ENCODE results near the gene ATG3. TPM values are rescaled to one million over a fixed set of nuclear protein-coding genes. Genes with fewer than 3 reads are reported as not detected.
"Not testable (repeated sequence)": the region's sequence is repeated elsewhere in the genome, so short reads cannot be mapped to it uniquely, and the experiment has no call there.

ATG3 gene
- polyA plus RNA-seq, 1 donor (not counting 4 experiments of a cell fraction or from before 2014, with no cell fraction given) = 61.3 TPM

- H3K9me3 ChIP-seq (ENCODE audit: control insufficient read depth, low read depth, low read length) = no peaks in the 10 kb centered on the region
- no peak overlapping the region for H2AFZ ChIP-seq (ENCODE audit: control insufficient read depth, low read length)
- no peaks in the 10 kb centered on the region for H3K27me3 ChIP-seq (ENCODE audit: control insufficient read depth, extremely low read depth, insufficient read depth, low read length)
- no peak overlapping the region for H3K4me3 ChIP-seq (ENCODE audit: control insufficient read depth in 2 of 3, extremely low read depth in 1 of 3, insufficient read depth in 2 of 3, low read depth in 1 of 3, low read length in 3 of 3)
- dilution Hi-C loops (cut with MboI; ENCODE audit: extremely low pct_ligation_motif_present, low sequenced_read_pairs) = no loop called here
- H3K4me1 ChIP-seq (ENCODE audit: control insufficient read depth, extremely low read depth, insufficient read depth, low read length) = no peaks in the 10 kb centered on the region
- TF ChIP-seq EZH2 (IDR thresholded peaks at IDR 0.05; ENCODE audit: low read length) (no peak), CTCF (optimal IDR thresholded peaks at IDR 0.05 in 1 of 3, IDR thresholded peaks at IDR 0.05 in 1 of 3, conservative IDR thresholded peaks at IDR 0.05 in 1 of 3; ENCODE audit: extremely low read depth in 1 of 3, insufficient read depth in 2 of 3, low read length in 3 of 3) (no peak)
- peaks cover 5% of the 10 kb centered on the region in 2 experiments for H3K36me3 ChIP-seq (ENCODE audit: control insufficient read depth in 2 of 2, extremely low read depth in 1 of 2, insufficient read depth in 2 of 2, low read length in 2 of 2)
- no peak overlapping the region for H3K4me2 ChIP-seq (ENCODE audit: control insufficient read depth, extremely low read depth, insufficient read depth, low read depth, low read length)
- no peak for DNase-seq (ENCODE audit: low read depth, low spot score)
- H3K9ac ChIP-seq (ENCODE audit: control insufficient read depth, extremely low read depth, insufficient read depth, low read length) = no peak overlapping the region
- H3K27ac ChIP-seq (ENCODE audit: control insufficient read depth, insufficient read depth, low read length) = no peak overlapping the region
- H4K20me1 ChIP-seq (ENCODE audit: control insufficient read depth, extremely low read depth, insufficient read depth, low read length) = no peaks in the 10 kb centered on the region
- FAIRE-seq = no peak
- H3K9me1 ChIP-seq (ENCODE audit: control insufficient read depth, extremely low read depth, insufficient read depth, low read length) = no peaks in the 10 kb centered on the region
- no peaks in the 10 kb centered on the region for H3K79me2 ChIP-seq (ENCODE audit: control insufficient read depth, insufficient read depth, low read length)
Measured at GRCh38 chr3:112530573-112530972, 31.2 kb downstream of the ATG3 start.

GRCh38 chr3:112524127-112524526 is 37.6 kb downstream of the ATG3 start:
- H3K9ac ChIP-seq (ENCODE audit: control insufficient read depth, extremely low read depth, insufficient read depth, low read length); H2AFZ ChIP-seq (ENCODE audit: control insufficient read depth, low read length); H3K36me3 ChIP-seq (ENCODE audit: control insufficient read depth in 2 of 2, extremely low read depth in 1 of 2, insufficient read depth in 2 of 2, low read length in 2 of 2); H3K4me3 ChIP-seq (ENCODE audit: control insufficient read depth in 2 of 3, extremely low read depth in 1 of 3, insufficient read depth in 2 of 3, low read depth in 1 of 3, low read length in 3 of 3); H3K9me1 ChIP-seq (ENCODE audit: control insufficient read depth, extremely low read depth, insufficient read depth, low read length); H3K4me1 ChIP-seq (ENCODE audit: control insufficient read depth, extremely low read depth, insufficient read depth, low read length); H3K27ac ChIP-seq (ENCODE audit: control insufficient read depth, insufficient read depth, low read length); FAIRE-seq; H3K79me2 ChIP-seq (ENCODE audit: control insufficient read depth, insufficient read depth, low read length); H4K20me1 ChIP-seq (ENCODE audit: control insufficient read depth, extremely low read depth, insufficient read depth, low read length); H3K4me2 ChIP-seq (ENCODE audit: control insufficient read depth, extremely low read depth, insufficient read depth, low read depth, low read length); DNase-seq (ENCODE audit: low read depth, low spot score); H3K27me3 ChIP-seq (ENCODE audit: control insufficient read depth, extremely low read depth, insufficient read depth, low read length); H3K9me3 ChIP-seq (ENCODE audit: control insufficient read depth, low read depth, low read length): not testable (repeated sequence)
- dilution Hi-C loops (cut with MboI; ENCODE audit: extremely low pct_ligation_motif_present, low sequenced_read_pairs) = loop anchor here (25.0 kb wide), 1 partner anchor 187 kb away; the partner anchor contains the start of gene CD200

GRCh38 chr3:112519424-112520001 is 42.2 kb downstream of the ATG3 start:
- H3K9me3 ChIP-seq (ENCODE audit: control insufficient read depth, low read depth, low read length) = no peaks in the 10 kb centered on the region
- H4K20me1 ChIP-seq (ENCODE audit: control insufficient read depth, extremely low read depth, insufficient read depth, low read length) = no peaks in the 10 kb centered on the region
- no peaks in the 10 kb centered on the region for H3K27me3 ChIP-seq (ENCODE audit: control insufficient read depth, extremely low read depth, insufficient read depth, low read length)
- H2AFZ ChIP-seq (ENCODE audit: control insufficient read depth, low read length) = no peak overlapping the region
- TF ChIP-seq EZH2 (IDR thresholded peaks at IDR 0.05; ENCODE audit: low read length) = no peak
- TF ChIP-seq CTCF (optimal IDR thresholded peaks at IDR 0.05 in 1 of 3, IDR thresholded peaks at IDR 0.05 in 1 of 3, conservative IDR thresholded peaks at IDR 0.05 in 1 of 3; ENCODE audit: extremely low read depth in 1 of 3, insufficient read depth in 2 of 3, low read length in 3 of 3) = peak in 2 of 3 experiments; percentile 53 to 62
- dilution Hi-C loops (cut with MboI; ENCODE audit: extremely low pct_ligation_motif_present, low sequenced_read_pairs) = loop anchor here (25.0 kb wide), 1 partner anchor 182 kb away; the partner anchor contains the start of gene CD200
- H3K79me2 ChIP-seq (ENCODE audit: control insufficient read depth, insufficient read depth, low read length) = no peaks in the 10 kb centered on the region
- no peak overlapping the region for H3K4me3 ChIP-seq (ENCODE audit: control insufficient read depth in 2 of 3, extremely low read depth in 1 of 3, insufficient read depth in 2 of 3, low read depth in 1 of 3, low read length in 3 of 3)
- H3K4me2 ChIP-seq (ENCODE audit: control insufficient read depth, extremely low read depth, insufficient read depth, low read depth, low read length) = no peak overlapping the region
- DNase-seq (ENCODE audit: low read depth, low spot score) (no peak), FAIRE-seq (no peak)
- H3K4me1 ChIP-seq (ENCODE audit: control insufficient read depth, extremely low read depth, insufficient read depth, low read length) = no peaks in the 10 kb centered on the region
- H3K27ac ChIP-seq (ENCODE audit: control insufficient read depth, insufficient read depth, low read length) = no peak overlapping the region
- H3K9ac ChIP-seq (ENCODE audit: control insufficient read depth, extremely low read depth, insufficient read depth, low read length) = no peak overlapping the region
- no peaks in the 10 kb centered on the region for H3K9me1 ChIP-seq (ENCODE audit: control insufficient read depth, extremely low read depth, insufficient read depth, low read length)
- H3K36me3 ChIP-seq (ENCODE audit: control insufficient read depth in 2 of 2, extremely low read depth in 1 of 2, insufficient read depth in 2 of 2, low read length in 2 of 2) = no peaks in the 10 kb centered on the region

GRCh38 chr3:112518970-112519369 is 42.8 kb downstream of the ATG3 start:
- DNase-seq (ENCODE audit: low read depth, low spot score) = not testable (repeated sequence)
- dilution Hi-C loops (cut with MboI; ENCODE audit: extremely low pct_ligation_motif_present, low sequenced_read_pairs) = loop anchor here (25.0 kb wide), 1 partner anchor 182 kb away; the partner anchor contains the start of gene CD200

More at GRCh38 chr3:112518970-112519369, 42.8 kb downstream of the ATG3 start:
- H3K36me3 ChIP-seq (ENCODE audit: control insufficient read depth in 2 of 2, extremely low read depth in 1 of 2, insufficient read depth in 2 of 2, low read length in 2 of 2); H2AFZ ChIP-seq (ENCODE audit: control insufficient read depth, low read length); H3K27ac ChIP-seq (ENCODE audit: control insufficient read depth, insufficient read depth, low read length); FAIRE-seq; H3K4me2 ChIP-seq (ENCODE audit: control insufficient read depth, extremely low read depth, insufficient read depth, low read depth, low read length); H3K4me3 ChIP-seq (ENCODE audit: control insufficient read depth in 2 of 3, extremely low read depth in 1 of 3, insufficient read depth in 2 of 3, low read depth in 1 of 3, low read length in 3 of 3); H3K9ac ChIP-seq (ENCODE audit: control insufficient read depth, extremely low read depth, insufficient read depth, low read length); H3K4me1 ChIP-seq (ENCODE audit: control insufficient read depth, extremely low read depth, insufficient read depth, low read length); H4K20me1 ChIP-seq (ENCODE audit: control insufficient read depth, extremely low read depth, insufficient read depth, low read length); H3K9me3 ChIP-seq (ENCODE audit: control insufficient read depth, low read depth, low read length); H3K27me3 ChIP-seq (ENCODE audit: control insufficient read depth, extremely low read depth, insufficient read depth, low read length); H3K9me1 ChIP-seq (ENCODE audit: control insufficient read depth, extremely low read depth, insufficient read depth, low read length); H3K79me2 ChIP-seq (ENCODE audit: control insufficient read depth, insufficient read depth, low read length): not testable (repeated sequence)
